ENCODE results near the gene OAT. TPM values are rescaled to one million over a fixed set of nuclear protein-coding genes. Genes with fewer than 3 reads are reported as not detected.

OAT gene
- total RNA-seq, 4 donors from 2014 or later: 86.0 to 103 (median 95.1) TPM

- Histone ChIP-seq H3K9me3 (no peaks in the 10 kb centered on the region), H3K27me3 (peaks cover 83% of the 10 kb centered on the region), H3K4me1 (peaks cover 35% of the 10 kb centered on the region), H3K27ac (no peak within 1 kb of the TSS), H3K36me3 (no peaks in the 10 kb centered on the region), H3K4me3 (peak within 1 kb of the TSS; percentile 51)
- TF ChIP-seq POLR2A (IDR thresholded peaks at IDR 0.05) (no peak), CTCF (IDR thresholded peaks at IDR 0.05) (no peak), EP300 (IDR thresholded peaks at IDR 0.05) (no peak), POLR2AphosphoS5 (IDR thresholded peaks at IDR 0.05) (no peak)
- DNase-seq (ENCODE audit: low spot score in 2 of 2): no peak
- 11% methylated on average over 13 of the region's 57 CpGs for WGBS
Measured at GRCh38 chr10:124450012-124450782, 31.5 kb upstream of the OAT start, which contains the start of gene NKX1-2. Gene NKX1-2, minus strand, starts transcription at chr10:124450035. Its CDS starts 92 bp downstream, at chr10:124449943.

- WGBS: 1% methylated on average over 16 of the region's 59 CpGs
- TF ChIP-seq EP300 (IDR thresholded peaks at IDR 0.05): no peak
- TF ChIP-seq POLR2AphosphoS5 (IDR thresholded peaks at IDR 0.05): no peak
- no peak for TF ChIP-seq CTCF (IDR thresholded peaks at IDR 0.05)
- TF ChIP-seq POLR2A (IDR thresholded peaks at IDR 0.05): no peak
- Histone ChIP-seq H3K4me1 (peaks cover 35% of the 10 kb centered on the region), H3K9me3 (no peaks in the 10 kb centered on the region), H3K27me3 (peaks cover 79% of the 10 kb centered on the region), H3K4me3 (peak overlapping the region; percentile 51), H3K36me3 (no peaks in the 10 kb centered on the region), H3K27ac (no peak overlapping the region)
- DNase-seq (ENCODE audit: low spot score in 2 of 2): no peak
Measured at GRCh38 chr10:124449170-124450011, 30.7 kb upstream of the OAT start.

- TF ChIP-seq POLR2A (IDR thresholded peaks at IDR 0.05) (no peak), EP300 (IDR thresholded peaks at IDR 0.05) (no peak), POLR2AphosphoS5 (IDR thresholded peaks at IDR 0.05) (no peak), CTCF (IDR thresholded peaks at IDR 0.05) (no peak)
- H3K27me3 ChIP-seq: peaks cover 73% of the 10 kb centered on the region
- peaks cover 35% of the 10 kb centered on the region for H3K4me1 ChIP-seq
- H3K27ac ChIP-seq: no peak overlapping the region
- no peaks in the 10 kb centered on the region for H3K9me3 ChIP-seq
- no peaks in the 10 kb centered on the region for H3K36me3 ChIP-seq
- peak overlapping the region; percentile 51 for H3K4me3 ChIP-seq
- DNase-seq (ENCODE audit: low spot score in 2 of 2): no peak
- 39% methylated on average over 24 of the region's 26 CpGs for WGBS
Measured at GRCh38 chr10:124448696-124449169, 30.0 kb upstream of the OAT start.

- Histone ChIP-seq H3K27ac (no peak overlapping the region), H3K4me3 (peak overlapping the region; percentile 42), H3K36me3 (no peaks in the 10 kb centered on the region), H3K27me3 (peaks cover 69% of the 10 kb centered on the region), H3K4me1 (peaks cover 35% of the 10 kb centered on the region), H3K9me3 (no peaks in the 10 kb centered on the region)
- 46% methylated on average over 10 of the region's 60 CpGs for WGBS
- no peak for DNase-seq (ENCODE audit: low spot score in 2 of 2)
- no peak for TF ChIP-seq CTCF (IDR thresholded peaks at IDR 0.05)
- no peak for TF ChIP-seq EP300 (IDR thresholded peaks at IDR 0.05)
- no peak for TF ChIP-seq POLR2A (IDR thresholded peaks at IDR 0.05)
- no peak for TF ChIP-seq POLR2AphosphoS5 (IDR thresholded peaks at IDR 0.05)
Measured at GRCh38 chr10:124447751-124448466, 29.2 kb upstream of the OAT start.
